HCT116 (cell line): ENCODE measurements around the gene PCSK9. TPM values are rescaled to one million over a fixed set of nuclear protein-coding genes. Genes with fewer than 3 reads are reported as not detected.

Experiments
- ATAC-seq: fragments of 200-7000 bp; cut with Tn5 transposase; 2 replicates; pipeline ENCODE4 v1.9.1; 2020; ENCODE audit warnings: mild to moderate bottlenecking, moderate library complexity
- BruUV-seq: library from RNA; stranded (reverse); fragments of 400-500 nt; replicated peaks from 2 replicates; lab custom pipeline; 2021; lab: Mats Ljungman, UMichigan
- CTCF ChIA-PET: fragments of 300-600 bp; sonication (Branson Sonifier 250); formaldehyde crosslinking; loops from one replicate; lab custom pipeline; 2021; ENCODE audit warnings: antibody characterized with exemption; lab: Charles Lee
- POLR2A ChIA-PET: fragments of 300-600, 350-600 bp; sonication (Branson Sonifier 250); formaldehyde crosslinking; loops from one replicate; lab custom pipeline; 2021; ENCODE audit warnings: antibody characterized with exemption; lab: Charles Lee
- RAD21 ChIA-PET, 2 experiments: fragments of 300-600 bp; sonication (Branson Sonifier 250); formaldehyde crosslinking; loops; one replicate each; lab custom pipeline; 2023; ENCODE audit warnings: low total read pairs in 2 of 2; ENCODE audit not compliant: uncharacterized antibody in 2 of 2, unreplicated experiment in 2 of 2, low non-redundant PET in 1 of 2; lab: Charles Lee
- DNase-seq: peaks from one replicate; pipeline ENCODE4 v3.0.0-alpha.2; 2010; ENCODE audit warnings: low read depth, low spot score
- H2AFZ ChIP-seq: fragments of 200-600 bp; shearing (Covaris generic), sonication (generic); 2 replicates; pipeline ENCODE4 v1.6.1; 2017; ENCODE audit warnings: low read depth, mixed run types, mixed read lengths, antibody characterized with exemption, low read length; ENCODE audit not compliant: poor library complexity, severe bottlenecking
- H3K27ac ChIP-seq: 2 replicates; pipeline ENCODE4 v1.5.1; 2012; ENCODE audit warnings: low read depth, low read length
- H3K27me3 ChIP-seq: fragments of 200-600 bp; sonication (generic); 2 replicates; pipeline ENCODE4 v1.6.1; 2016; ENCODE audit warnings: mixed run types, low read length, mixed read lengths; ENCODE audit not compliant: insufficient read depth
- H3K36me3 ChIP-seq, 2 experiments: fragments of 200-500 bp in 1 of 2; fragments of 200-600 bp in 1 of 2; sonication (Bioruptor generic) in 1 of 2; sonication (generic) in 1 of 2; 2 replicates each; pipeline versions ENCODE4 v1.5.1 to v1.6.1; 2014 to 2016; ENCODE audit warnings: low read length in 2 of 2, inconsistent platforms in 1 of 2, mixed read lengths in 1 of 2, mixed run types in 1 of 2; ENCODE audit not compliant: insufficient read depth in 2 of 2, control insufficient read depth in 1 of 2
- H3K4me1 ChIP-seq, 2 experiments: fragments of 200-600 bp in 1 of 2; sonication (generic) in 1 of 2; 2 replicates each; pipeline versions ENCODE4 v1.5.1 to v1.6.1; 2012 to 2017; ENCODE audit warnings: low read length in 2 of 2, inconsistent platforms in 1 of 2, mild to moderate bottlenecking in 1 of 2, mixed read lengths in 1 of 2, mixed run types in 1 of 2, moderate library complexity in 1 of 2; ENCODE audit not compliant: insufficient read depth in 2 of 2, control insufficient read depth in 1 of 2
- H3K4me2 ChIP-seq: fragments of 200-600 bp; sonication (generic); 2 replicates; pipeline ENCODE4 v1.6.1; 2017; ENCODE audit warnings: mixed run types, low read length, mixed read lengths
- H3K4me3 ChIP-seq, 2 experiments: fragments of 200-600 bp in 1 of 2; sonication (generic) in 1 of 2; replicated peaks in 1 of 2; 2 replicates each; pipeline ENCODE4 v1.5.1; 2011 to 2016; ENCODE audit warnings: low read length in 2 of 2, control low read depth in 1 of 2, low read depth in 1 of 2, mild to moderate bottlenecking in 1 of 2, mixed read lengths in 1 of 2, mixed run types in 1 of 2
- H3K79me2 ChIP-seq: fragments of 200-600 bp; sonication (generic); 2 replicates; pipeline ENCODE4 v1.6.1; 2017; ENCODE audit warnings: mild to moderate bottlenecking, mixed run types, low read length, moderate library complexity, mixed read lengths; ENCODE audit not compliant: insufficient read depth
- H3K9ac ChIP-seq: fragments of 200-600 bp; sonication (generic); 2 replicates; pipeline ENCODE4 v1.6.1; 2016; ENCODE audit warnings: low read length, mixed read lengths
- H3K9me2 ChIP-seq: fragments of 200-600 bp; sonication (generic), shearing (Covaris generic); 2 replicates; pipeline ENCODE4 v1.6.1; 2017; ENCODE audit warnings: mixed run types, mild to moderate bottlenecking, moderate library complexity; ENCODE audit not compliant: insufficient read depth
- H3K9me3 ChIP-seq, 2 experiments: fragments of 200-500 bp in 1 of 2; fragments of 200-600 bp in 1 of 2; sonication (Bioruptor generic) in 1 of 2; sonication (generic) in 1 of 2; 2 replicates each; pipeline ENCODE4 v1.6.1; 2014 to 2017; ENCODE audit warnings: low read length in 2 of 2, mixed read lengths in 2 of 2, inconsistent platforms in 1 of 2, low read depth in 1 of 2, mild to moderate bottlenecking in 1 of 2, mixed run types in 1 of 2, moderate library complexity in 1 of 2; ENCODE audit not compliant: control insufficient read depth in 1 of 2, insufficient read depth in 1 of 2
- H4K20me1 ChIP-seq: fragments of 200-600 bp; sonication (generic), shearing (Covaris generic); 2 replicates; pipeline ENCODE4 v1.6.1; 2017; ENCODE audit warnings: mixed run types, mild to moderate bottlenecking, moderate library complexity; ENCODE audit not compliant: insufficient read depth
- CBX3 ChIP-seq: IDR thresholded peaks from 2 replicates; pipeline ENCODE4 v1.6.1; 2012; ENCODE audit warnings: low read depth
- CEBPB ChIP-seq: IDR thresholded peaks from 2 replicates; pipeline ENCODE4 v1.6.1; 2012; ENCODE audit warnings: low read depth
- CTCF ChIP-seq, 3 experiments: fragments of 200-600 bp in 1 of 3; sonication (generic) in 1 of 3; IDR thresholded peaks in 2 of 3; conservative IDR thresholded peaks in 1 of 3; 2 replicates each; pipeline ENCODE4 v1.5.1; 2012 to 2017; ENCODE audit warnings: low read depth in 2 of 3, low read length in 2 of 3, antibody characterized with exemption in 1 of 3, borderline replicate concordance in 1 of 3, control low read depth in 1 of 3, mild to moderate bottlenecking in 1 of 3, mixed read lengths in 1 of 3, mixed run types in 1 of 3, moderate library complexity in 1 of 3; ENCODE audit not compliant: insufficient read depth in 1 of 3
- ELF1 ChIP-seq: IDR thresholded peaks from 2 replicates; pipeline ENCODE4 v1.6.1; 2012; ENCODE audit warnings: low read depth, borderline replicate concordance
- EZH2 ChIP-seq: fragments of 200-600 bp; sonication (generic); IDR thresholded peaks from 2 replicates; pipeline ENCODE4 v1.6.1; 2017; ENCODE audit warnings: antibody characterized with exemption, mixed run types
- EZH2phosphoT487 ChIP-seq: fragments of 200-600 bp; IDR thresholded peaks from 2 replicates; pipeline ENCODE4 v1.6.1; 2018; ENCODE audit warnings: antibody characterized with exemption, borderline replicate concordance
- JUND ChIP-seq: IDR thresholded peaks from 2 replicates; pipeline ENCODE4 v1.6.1; 2012
- RAD21 ChIP-seq: IDR thresholded peaks from 2 replicates; pipeline ENCODE4 v1.6.1; 2012; ENCODE audit warnings: low read depth, mild to moderate bottlenecking
- REST ChIP-seq: IDR thresholded peaks from 2 replicates; pipeline ENCODE4 v1.6.1; 2012; ENCODE audit warnings: low read depth
- SP1 ChIP-seq: IDR thresholded peaks from 2 replicates; pipeline ENCODE4 v1.6.1; 2012; ENCODE audit warnings: low read depth
- SRF ChIP-seq: IDR thresholded peaks from 2 replicates; pipeline ENCODE4 v1.6.1; 2012; ENCODE audit warnings: low read depth
- TCF7L2 ChIP-seq: IDR thresholded peaks from 2 replicates; pipeline ENCODE4 v1.7.0; 2011; ENCODE audit warnings: borderline replicate concordance, inconsistent platforms; ENCODE audit not compliant: insufficient read depth, insufficient read length; ENCODE audit errors: extremely low read depth
- YY1 ChIP-seq: IDR thresholded peaks from 2 replicates; pipeline ENCODE4 v1.6.1; 2011; ENCODE audit warnings: low read length, low read depth, moderate library complexity, mild to moderate bottlenecking; ENCODE audit not compliant: insufficient replicate concordance; ENCODE audit errors: extremely low read depth
- ZBTB33 ChIP-seq: IDR thresholded peaks from 2 replicates; pipeline ENCODE4 v1.6.1; 2011; ENCODE audit warnings: mild to moderate bottlenecking, low read length, moderate library complexity; ENCODE audit not compliant: insufficient replicate concordance; ENCODE audit errors: extremely low read depth
- ZFX ChIP-seq: fragments of 450-650 bp; IDR thresholded peaks from 2 replicates; pipeline ENCODE4 v1.6.1; 2017
- ZNF274 ChIP-seq: fragments of 200-500 bp; sonication (Bioruptor generic); IDR thresholded peaks from 2 replicates; pipeline ENCODE4 v1.6.1; 2014; ENCODE audit warnings: mild to moderate bottlenecking, low read depth, low read length, inconsistent platforms
- intact Hi-C: fragments of 100-400 bp; cut with micrococcal nuclease; formaldehyde crosslinking; loops from 2 replicates; pipeline ENCODE4 v1.10.0; 2022
- total RNA-seq: library from RNA; stranded (reverse); gene quantifications from one replicate; pipeline ENCODE4 v1.2.1, GENCODE V29; 2021; ENCODE audit not compliant: unreplicated experiment

Gene PCSK9
- total RNA-seq, 1 experiment from 2014 or later = 39.6 TPM

- BruUV-seq = no TSS peak
- Histone ChIP-seq H3K79me2 (no peaks in the 10 kb centered on the region), H3K4me2 (no peak overlapping the region), H3K9me2 (no peaks in the 10 kb centered on the region), H3K27me3 (no peaks in the 10 kb centered on the region), H4K20me1 (no peaks in the 10 kb centered on the region), H3K9me3 (no peaks in the 10 kb centered on the region), H3K4me1 (no peaks in the 10 kb centered on the region), H2AFZ (no peak overlapping the region), H3K4me3 (no peak overlapping the region), H3K27ac (no peak overlapping the region), H3K9ac (no peak overlapping the region), H3K36me3 (peaks cover 29 to 36% of the 10 kb centered on the region in 2 experiments; a peak in 3 of 4 replicates)
- TF ChIP-seq REST (no peak), ELF1 (no peak), YY1 (no peak), ZNF274 (no peak), CEBPB (no peak), EZH2 (no peak), EZH2phosphoT487 (no peak), CTCF (IDR thresholded peaks at IDR 0.05 in 2 of 3, conservative IDR thresholded peaks at IDR 0.05 in 1 of 3; ENCODE audit: borderline replicate concordance in 1 of 3, insufficient read depth in 1 of 3, low read depth in 2 of 3, low read length in 2 of 3) (no peak), ZBTB33 (no peak), CBX3 (no peak), ZFX (no peak), SP1 (no peak), SRF (no peak), JUND (no peak), TCF7L2 (no peak), RAD21 (no peak)
- DNase-seq = no peak
- ChIA-PET CTCF (interaction anchor here (1.3 to 1.4 kb wide), 2 partner anchors 129 to 203 kb away, joined by 3 read pairs; no protein-coding TSS in a partner anchor), POLR2A (no interaction called here), RAD21 (no interaction called here)
- intact Hi-C loops = no loop called here
- ATAC-seq = no peak
Observed at GRCh38 chr1:55074455-55074854, 35.1 kb downstream of the PCSK9 start.
